Nucleus accumbens (tissue), 56 donors: Measurements from ENCODE around the gene ABR.
"Not testable (repeated sequence)": the region's sequence is repeated elsewhere in the genome, so short reads cannot be mapped to it uniquely, and the experiment has no call there.

Source experiments
- DNase-seq, 56 donors: peaks; one replicate each; lab custom pipeline; 2025; lab: John Stamatoyannopoulos, UW

The ABR gene

DNA sequence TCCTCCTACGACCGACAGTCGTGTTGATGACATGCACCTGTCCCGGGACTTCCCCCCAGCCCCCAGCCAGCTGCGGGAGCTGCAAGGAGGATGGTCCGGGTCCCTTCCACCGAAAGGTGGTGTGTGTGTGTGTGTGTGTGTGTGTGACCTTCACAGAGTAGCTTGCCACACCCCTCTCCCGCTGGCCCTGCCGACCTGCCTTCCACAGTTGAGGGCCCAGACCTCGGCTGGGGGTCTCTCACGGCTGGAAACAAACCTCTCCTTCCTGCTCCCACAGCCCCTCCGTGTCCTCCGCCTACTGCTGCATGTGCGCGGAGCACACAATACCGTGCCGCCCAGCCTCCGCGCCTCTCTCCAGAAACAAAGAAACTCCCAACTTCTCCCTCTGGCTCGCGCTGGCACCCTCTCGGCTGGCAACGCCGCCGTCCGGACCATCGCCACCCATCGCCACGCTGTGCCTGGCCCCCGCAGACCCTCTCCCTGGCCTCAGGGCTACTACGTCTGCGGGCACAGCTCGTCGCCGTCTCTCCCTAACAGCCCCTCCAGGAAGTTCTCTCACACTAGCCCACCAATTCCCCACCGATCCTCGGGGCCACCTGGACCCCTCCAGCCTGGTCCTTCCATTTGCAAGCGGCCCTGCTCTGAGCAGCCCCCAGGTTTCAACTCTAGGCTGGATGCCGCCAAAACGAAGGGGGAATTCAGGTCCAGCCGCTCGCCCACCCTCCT lies 101.6 kb downstream of the ABR start:
- DNase-seq = no peak

- peak in 9 of 56 donors; percentile 10 to 51 (median 30) for DNase-seq
These were observed 102.2 kb downstream of the ABR start for GRCh38 chr17:1077581-1077985.

DNA sequence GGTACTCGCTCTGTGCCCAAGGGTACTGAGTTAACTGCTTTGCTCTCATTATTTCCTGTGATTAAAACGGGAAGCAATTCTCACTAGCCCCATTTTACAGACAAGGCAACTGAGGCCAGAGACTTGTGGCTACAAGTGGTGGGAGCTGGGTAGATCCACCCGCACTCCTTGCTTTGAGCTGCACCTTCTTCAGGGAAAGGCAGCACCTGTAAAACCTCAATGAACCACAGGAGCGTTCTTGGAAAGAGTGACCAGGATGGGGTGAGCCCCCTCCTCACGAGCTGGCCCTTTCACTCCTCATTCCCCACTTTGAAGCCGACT lies 102.8 kb downstream of the ABR start:
- no peak for DNase-seq

- DNase-seq = no peak
These were observed 103.3 kb downstream of the ABR start for GRCh38 chr17:1076299-1076981.

GRCh38 chr17:1074886-1075605 lies 104.7 kb downstream of the ABR start:
- DNase-seq = peak in 1 of 56 donors; percentile 31

GRCh38 chr17:1073963-1074625 lies 105.7 kb downstream of the ABR start:
- DNase-seq = not testable (repeated sequence)

GRCh38 chr17:1073241-1073962 lies 106.4 kb downstream of the ABR start:
- DNase-seq = no peak

DNA sequence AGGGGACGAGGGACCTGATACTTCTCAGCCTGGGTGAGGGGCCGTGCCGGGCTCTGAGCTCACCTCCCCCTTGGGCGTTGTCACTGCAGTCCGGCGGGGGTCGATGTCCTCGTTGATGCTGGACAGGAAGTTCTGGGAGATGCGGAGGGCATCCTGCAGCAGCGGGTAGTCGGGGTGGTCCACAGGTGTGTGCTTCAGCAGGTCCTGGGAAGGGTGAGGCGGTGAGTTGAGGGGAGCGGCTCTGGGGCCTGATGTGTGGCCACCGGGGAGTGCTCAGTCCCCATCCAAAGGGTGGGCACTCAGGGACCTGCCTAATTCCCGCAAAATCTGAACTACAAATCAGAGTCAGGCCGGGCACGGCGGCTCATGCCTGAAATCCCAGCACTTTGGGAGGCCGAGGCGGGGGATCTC lies 107.2 kb downstream of the ABR start:
- DNase-seq = no peak

DNA sequence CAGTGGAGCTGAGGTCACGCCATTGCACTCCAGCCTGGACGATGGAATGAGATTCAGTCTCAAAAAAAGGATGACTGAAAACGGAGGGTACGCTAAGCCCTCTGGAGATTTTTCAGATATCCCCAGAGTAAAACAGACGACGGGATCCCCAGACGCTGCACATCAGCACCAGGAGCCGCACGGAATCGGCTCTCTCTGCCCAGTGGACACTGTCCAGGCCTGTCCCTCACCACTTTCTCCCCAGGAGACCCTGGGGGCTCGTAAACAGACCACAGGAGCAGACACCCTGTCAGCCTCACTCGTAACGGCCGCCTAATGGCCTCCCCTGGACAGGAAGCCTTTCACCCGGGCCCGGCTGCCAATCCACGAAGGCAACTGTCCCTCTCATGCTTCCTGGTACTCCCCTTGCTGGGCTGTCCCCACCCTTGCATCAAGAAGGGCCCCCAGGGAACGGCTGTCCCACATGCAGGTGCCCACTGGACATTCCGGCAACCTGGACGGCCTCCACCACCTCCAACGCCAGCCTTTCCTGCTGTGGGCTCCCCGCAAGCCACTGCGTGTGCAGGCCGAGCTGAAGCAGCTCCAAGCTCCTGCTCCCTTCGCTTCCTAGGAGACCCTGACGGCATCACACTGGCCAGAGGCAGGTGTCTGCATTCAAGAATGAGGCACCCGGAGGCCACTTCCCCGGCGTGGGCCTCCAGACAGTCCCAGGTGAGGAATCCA lies 108.5 kb downstream of the ABR start:
- DNase-seq = no peak

- DNase-seq = no peak
These were observed 109.4 kb downstream of the ABR start for GRCh38 chr17:1070411-1070810.

DNA sequence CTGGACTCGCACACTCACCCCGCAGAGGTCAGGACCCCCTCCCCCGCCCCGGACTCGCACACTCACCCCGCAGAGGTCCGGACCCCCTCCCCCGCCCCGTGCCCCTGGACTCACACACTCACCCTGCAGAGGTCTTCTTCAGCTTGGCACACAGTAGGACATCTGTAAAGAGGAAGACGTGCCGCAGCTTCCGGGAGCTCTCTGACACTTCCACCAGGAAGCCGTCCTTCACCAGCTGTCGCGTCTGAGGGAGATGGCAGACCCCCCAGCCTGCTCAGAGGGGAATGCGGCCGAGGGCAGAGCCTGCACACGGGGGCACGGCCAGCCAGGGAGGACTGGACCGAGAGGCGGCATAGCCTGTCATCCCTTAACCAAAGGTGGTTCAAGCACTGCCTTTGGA lies 109.9 kb downstream of the ABR start:
- DNase-seq = no peak

DNA sequence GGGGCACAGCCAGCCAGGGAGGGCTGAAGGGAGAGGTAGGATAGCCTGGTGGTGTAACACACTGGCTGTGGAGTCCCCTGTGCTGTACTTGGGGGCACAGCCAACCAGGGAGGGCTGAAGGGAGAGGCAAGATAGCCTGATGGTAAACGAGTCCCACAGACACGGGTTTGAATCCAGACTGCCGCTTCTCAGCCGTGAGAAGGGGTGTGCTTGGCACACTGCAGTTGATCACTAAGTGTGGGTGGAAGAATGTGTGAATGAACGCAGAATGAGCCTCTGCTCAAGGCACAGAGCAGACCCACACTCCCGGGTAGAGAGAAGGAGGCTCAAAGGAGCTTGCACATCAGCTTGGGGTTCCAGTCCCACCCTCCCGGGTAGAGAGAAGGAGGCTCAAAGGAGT lies 111.4 kb downstream of the ABR start:
- DNase-seq = peak in 1 of 56 donors; percentile 46

- no peak for DNase-seq
These were observed 112.4 kb downstream of the ABR start for GRCh38 chr17:1067282-1067956.

- DNase-seq = not testable (repeated sequence)
These were observed 114.4 kb downstream of the ABR start for GRCh38 chr17:1065416-1065815.

- DNase-seq = peak in 4 of 56 donors; percentile 23 to 35 (median 28)
These were observed 118.8 kb downstream of the ABR start for GRCh38 chr17:1060991-1061390.

DNA sequence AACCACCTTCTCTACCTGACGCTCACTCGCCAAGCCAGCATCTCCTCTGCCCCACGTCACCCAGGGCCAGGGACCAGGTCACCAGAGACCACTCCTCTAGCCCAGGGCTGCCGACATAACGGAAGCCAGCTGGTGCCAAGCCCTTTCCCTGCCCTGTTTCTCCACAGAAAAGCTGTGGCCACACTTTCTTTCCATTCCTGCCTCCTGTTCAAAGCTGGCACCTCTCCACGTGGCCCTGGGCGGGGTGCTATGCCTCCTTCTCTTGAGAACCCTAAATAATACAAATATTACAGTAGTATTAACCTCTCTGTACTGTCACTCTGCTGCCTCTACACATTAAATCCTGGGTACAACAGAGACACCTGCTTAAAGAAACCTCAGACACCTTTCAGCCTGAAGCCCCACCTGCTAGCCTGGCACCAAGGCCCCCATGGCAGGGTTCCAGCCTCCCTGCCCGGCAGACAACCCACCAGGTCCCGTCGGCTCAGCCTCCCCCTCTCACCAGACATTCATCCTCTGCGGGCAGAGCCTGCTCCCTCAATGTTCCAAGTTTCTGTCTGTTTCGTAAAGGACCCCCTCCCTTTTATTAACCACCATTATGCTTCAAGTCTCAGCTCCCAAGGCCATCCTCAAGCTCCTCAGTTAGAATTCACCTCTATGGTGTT lies 120.5 kb downstream of the ABR start:
- DNase-seq = no peak

GRCh38 chr17:1058423-1059130 lies 121.2 kb downstream of the ABR start:
- DNase-seq = peak in 10 of 56 donors; percentile 7 to 50 (median 20)

DNA sequence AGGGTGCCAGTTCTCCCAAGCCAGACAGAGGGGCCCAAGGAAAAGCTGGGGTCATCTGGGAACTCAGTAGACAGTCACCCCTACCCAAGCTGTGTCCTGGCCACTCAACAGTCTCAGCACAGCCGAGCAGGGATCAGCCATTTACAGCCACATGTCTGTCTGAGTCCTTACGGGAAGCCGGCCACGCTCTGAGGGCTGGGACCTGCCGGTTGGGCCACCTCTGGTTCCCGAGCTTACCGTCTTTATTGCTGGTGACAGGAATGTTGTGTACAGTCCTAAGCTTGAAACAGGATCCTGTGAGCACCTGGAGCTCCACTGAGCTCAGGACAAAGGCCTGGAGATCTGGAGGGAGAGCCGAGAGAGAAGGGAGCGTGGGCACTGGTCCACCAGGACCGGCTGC lies 123.0 kb downstream of the ABR start:
- no peak for DNase-seq
